ENCODE data around the gene C1RL.
A peak's percentile ranks its signal among the peaks of the same experiment; 100 is the strongest.

Gene C1RL

DNA sequence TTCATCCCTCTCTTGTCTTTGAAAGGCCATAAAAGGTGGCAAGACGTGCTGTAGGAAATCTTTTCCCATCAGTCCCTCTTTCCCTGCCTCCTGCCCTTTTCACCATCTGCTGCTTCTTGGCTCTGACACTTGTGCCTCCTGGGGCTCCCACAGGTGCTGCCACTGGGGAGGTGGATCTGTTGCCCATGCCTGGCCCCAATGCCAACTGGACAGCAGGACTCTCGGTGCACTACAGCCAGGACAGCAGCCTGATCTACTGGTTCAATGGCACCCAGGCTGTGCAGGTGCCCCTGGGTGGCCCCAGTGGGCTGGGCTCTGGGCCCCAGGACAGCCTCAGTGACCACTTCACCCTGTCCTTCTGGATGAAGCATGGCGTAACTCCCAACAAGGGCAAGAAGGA, 27.7 kb upstream of the C1RL start:
- no peak for DNase-seq

DNA sequence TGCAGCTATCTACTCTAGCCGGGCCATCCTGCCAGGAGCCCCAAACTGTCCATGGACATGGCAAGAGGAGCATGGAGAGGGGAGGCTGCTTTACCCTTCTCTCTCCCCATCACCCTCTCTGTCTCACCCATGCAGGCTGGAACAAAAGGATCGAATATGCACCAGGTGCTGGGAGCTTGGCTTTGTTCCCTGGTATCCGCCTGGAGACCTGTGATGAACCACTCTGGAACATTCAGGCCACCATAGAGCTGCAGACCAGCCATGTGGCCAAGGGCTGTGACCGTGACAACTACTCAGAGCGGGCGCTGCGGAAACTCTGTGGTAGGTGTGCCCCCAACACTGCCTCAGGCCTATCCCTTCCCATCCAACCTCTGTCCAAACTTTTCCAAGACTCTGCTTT, 27.1 kb upstream of the C1RL start:
- DNase-seq, result no peak

- no peak for DNase-seq
Observed at GRCh38 chr12:7134396-7135166, 25.6 kb upstream of the C1RL start.

- DNase-seq, result no peak
Observed at GRCh38 chr12:7131502-7131866, 22.5 kb upstream of the C1RL start.

DNA sequence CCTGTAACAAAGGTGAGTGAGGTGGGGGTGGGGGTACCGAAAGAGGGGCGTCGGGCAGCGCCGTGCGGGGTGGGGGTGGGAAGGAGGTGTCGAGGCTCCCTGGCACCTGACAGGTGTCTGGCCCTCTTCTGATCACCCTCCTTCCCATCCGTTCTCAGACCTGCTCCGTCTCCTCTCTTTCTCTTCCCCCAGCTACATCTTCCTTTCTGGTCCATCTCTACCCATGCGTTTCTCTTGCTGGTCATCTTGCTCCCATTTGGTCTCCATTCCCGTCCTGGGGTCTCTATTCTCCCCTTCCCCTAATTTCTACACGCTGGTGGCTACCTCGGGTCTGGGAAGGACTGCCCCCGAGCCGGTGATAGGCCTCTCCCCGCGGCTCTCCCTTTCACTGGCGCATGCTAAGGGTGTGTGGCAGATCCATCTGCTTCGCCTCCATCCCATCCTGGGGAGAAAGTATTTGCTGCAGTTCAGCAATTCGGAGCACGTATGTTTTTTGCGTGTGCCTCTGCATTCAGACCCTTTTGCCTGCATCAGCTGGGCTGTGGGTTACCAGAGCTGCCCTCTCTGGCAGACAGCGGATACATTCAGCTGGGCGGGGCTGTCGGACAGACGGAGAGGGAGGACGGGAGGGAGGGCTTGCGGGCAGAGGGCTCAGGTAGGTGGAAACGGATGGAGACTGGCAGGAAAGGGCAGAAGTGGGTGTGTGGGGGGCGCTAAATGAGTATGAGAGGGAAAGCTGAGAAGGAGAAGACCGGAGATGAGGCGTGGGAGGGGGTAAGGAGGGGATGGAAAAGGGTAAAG, 21.9 kb upstream of the C1RL start:
- DNase-seq, result peak; percentile 44

DNA sequence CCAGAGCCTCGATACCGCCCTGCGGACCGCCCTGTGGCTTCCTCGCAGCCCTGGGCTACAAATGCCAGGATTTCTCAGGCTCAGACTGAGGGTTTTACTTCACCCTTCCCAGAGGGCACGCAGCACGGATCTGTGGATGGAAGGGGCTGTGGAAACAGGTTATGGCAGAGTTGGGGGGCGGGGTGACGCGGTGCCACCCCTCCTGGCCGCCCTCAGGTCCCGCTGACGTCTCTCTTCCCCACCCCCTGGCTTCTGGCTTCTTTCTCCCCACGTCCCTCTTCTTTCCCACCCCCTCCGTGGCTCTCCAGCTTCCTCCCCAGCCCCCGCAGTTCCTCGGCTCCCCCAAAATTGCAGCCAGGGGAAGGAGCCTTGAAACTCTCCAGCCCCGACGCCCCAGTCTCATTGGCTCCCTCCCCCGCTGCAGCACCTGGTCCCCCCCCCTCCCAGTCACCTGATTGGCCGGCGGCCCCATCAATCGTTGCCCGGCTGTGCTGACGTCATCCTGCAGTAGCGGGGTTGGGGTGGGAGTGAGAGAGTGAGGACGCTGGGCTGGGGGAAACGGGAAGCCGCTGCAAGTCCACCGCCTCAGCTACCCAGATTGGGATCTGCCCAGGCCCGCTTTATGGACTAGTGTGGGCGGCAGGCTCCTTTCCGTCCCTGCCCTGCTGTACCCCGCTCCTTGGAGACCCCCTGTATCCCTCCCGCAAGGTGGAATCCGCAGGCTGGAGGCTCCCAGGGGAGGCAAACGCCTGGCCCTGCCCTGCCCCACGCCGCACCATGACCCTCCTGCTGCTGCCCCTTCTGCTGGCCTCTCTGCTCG, 21.1 kb upstream of the C1RL start, which contains the start of gene CLSTN3:
Gene CLSTN3, plus strand, starts transcription at position 500 of the 820 bp plus-strand sequence. Its CDS starts 278 bp downstream, at position 778.
- peak; percentile 70 for DNase-seq

GRCh38 chr12:7129287-7129871, 20.4 kb upstream of the C1RL start:
- DNase-seq, result no peak

GRCh38 chr12:7128681-7129286, 19.8 kb upstream of the C1RL start, which contains the start of gene RBP5:
RBP5 (minus strand) TSS chr12:7128889; CDS start chr12:7128775, 114 bp downstream.
- DNase-seq, result no peak

GRCh38 chr12:7127916-7128626, 19.1 kb upstream of the C1RL start:
- no peak for DNase-seq

GRCh38 chr12:7125632-7126227, 16.7 kb upstream of the C1RL start:
- no peak for DNase-seq

GRCh38 chr12:7123806-7124522, 14.9 kb upstream of the C1RL start:
- no peak for DNase-seq

DNA sequence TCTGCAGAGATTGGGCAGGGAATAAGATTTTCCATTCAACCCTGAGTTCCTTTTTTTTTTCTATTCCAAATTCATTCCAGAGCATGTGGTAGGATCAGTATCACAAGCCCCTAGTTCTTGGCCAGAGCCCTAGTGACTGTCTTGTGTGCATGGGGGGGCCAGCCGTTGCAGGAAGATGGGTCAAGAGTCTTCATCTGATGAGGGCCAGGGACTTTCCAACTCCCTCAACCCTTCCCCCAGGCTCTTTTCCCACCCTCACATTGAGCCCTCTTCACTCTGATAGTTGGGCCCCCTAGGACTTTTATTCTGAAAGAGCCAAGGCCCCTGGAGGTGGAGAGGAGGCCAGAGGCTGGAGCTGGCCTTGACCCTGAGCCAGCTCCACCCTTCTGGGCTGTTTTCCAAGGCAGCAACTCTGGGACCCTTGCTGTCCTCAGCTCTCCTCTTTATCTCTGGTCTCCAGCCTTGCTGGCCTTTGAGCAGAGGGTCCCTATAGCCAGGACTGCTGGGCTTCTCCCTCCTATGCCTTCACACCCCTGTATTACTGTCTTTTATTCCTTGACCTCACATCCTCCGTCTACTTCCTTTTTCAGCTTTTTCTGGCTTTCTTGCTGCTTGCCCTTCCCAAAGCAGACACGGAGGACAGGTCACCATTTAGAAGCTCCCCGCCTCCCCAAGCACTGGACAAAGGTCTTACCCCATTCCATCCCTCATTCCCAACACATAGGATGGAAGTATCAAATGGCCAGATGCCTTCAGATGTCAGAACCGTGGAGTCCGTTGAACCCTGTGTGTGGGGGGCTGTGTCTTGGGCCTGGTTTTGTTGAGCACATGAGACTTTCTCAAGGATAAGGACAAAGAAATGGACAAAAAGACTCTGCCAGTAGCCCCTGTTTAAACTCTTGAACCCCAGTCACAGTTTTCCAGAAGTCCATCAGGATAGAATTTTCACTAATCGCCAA, 14.1 kb upstream of the C1RL start:
- DNase-seq, result no peak

DNA sequence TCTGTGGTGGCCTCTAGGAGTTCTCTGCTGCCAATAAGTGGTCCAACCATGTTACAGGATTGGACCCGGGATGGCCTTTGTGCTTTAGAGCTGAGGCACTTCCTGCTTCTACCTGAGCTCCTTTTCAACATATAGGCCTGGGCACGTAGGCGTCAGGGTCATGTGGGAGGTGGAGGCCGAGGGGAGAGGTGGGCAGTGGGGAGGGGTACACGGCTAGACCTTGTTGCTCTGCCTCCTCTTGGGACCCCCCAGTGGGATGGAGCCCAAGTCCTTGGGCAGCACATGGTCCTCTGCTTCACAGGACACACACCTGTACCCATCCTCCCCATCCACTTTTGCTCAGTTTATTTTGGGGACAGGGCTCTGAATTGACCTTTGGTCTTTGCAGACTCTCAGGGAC, 12.3 kb upstream of the C1RL start:
- DNase-seq, result no peak

DNA sequence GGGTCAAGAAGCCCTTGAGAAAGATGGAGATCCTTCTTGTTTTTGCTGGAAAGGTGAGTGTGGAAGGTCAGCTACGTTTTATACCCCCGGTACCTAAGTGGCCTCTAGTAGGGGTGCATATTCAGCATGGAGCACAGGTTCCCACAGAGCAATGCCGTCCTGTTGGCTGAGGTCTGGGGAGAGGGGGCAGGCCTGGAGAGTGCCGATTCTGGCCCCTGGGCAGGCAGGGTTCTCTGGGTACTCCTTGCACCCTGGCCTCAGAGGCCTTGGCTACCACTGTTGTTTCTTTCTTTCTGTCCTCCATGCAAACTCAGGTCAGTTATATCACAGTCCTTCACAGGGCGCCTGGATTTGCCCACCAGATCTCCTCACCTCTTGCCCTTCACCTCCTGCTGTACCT, 11.2 kb upstream of the C1RL start:
- no peak for DNase-seq

DNA sequence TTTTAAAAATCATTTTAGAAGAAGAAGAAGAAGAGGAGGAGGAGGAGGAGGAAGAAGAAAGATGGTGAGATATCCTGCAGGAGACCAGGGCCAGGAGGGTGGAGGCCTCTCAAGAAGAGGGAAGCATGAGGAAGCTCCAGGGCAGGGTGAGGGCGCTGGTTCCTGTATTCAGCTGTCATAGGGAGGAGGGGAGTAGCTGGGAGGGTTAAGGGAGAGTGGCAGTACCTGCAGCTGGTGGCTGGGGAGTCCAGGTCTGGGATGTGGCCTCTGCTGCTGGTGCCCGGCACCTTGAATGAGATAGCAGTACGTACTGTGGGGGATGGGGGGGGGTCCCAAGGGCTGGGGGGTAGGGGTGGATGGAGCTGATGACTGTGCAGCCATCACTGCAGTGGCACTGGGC, 9.9 kb upstream of the C1RL start:
- DNase-seq, result no peak

GRCh38 chr12:7117670-7118069, 8.7 kb upstream of the C1RL start:
- no peak for DNase-seq

DNA sequence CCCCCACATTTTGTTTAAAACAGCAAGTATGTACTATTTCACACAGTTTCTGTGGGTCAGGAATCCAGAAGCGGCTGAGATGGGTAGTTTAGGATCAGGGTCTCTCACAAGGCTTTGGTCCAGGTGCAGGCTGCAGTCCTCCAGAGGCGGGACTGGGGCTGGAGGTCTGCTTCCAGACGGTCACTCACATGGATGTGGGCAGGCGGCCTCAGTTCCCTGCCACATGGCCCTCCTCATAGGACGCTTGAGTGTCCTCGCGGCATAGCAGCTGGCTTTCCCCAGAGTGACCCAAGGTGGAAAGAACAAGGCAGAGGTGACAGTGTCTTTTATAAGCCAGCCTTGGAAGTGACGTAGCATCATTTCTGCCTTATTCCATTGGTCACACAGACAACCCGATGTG, 7.9 kb upstream of the C1RL start:
- DNase-seq, result no peak

DNA sequence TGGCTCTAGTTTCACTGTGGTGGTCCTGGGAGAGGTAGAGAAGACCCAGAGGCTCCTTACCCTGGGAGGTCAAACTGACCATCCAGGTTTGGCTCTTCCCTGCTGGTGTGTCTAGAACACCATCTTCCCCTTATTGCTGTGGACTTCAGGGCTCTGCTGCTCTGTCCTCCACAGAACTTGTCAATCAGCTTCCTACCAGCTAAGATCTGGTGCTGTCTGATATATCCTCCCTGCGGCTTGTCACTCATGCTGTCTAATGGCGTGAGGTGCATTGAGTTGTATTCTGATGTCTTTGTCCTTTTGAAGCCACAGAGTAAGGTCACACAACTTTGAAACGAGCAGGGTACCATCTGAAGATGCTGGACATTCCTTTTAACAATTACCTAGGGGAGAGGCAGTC, 7.2 kb upstream of the C1RL start:
- DNase-seq, result no peak

GRCh38 chr12:7114851-7115250, 5.8 kb upstream of the C1RL start:
- no peak for DNase-seq
